ENCODE measurements around the gene MICAL2.
A peak's percentile ranks its signal among the peaks of the same experiment; 100 is the strongest.

MICAL2 gene

GRCh38 chr11:12119502-12119901 lies 9.1 kb downstream of the MICAL2 start:
- DNase-seq (ENCODE audit: low read depth, low spot score) = no peak
- no peak for TF ChIP-seq CTCF (IDR thresholded peaks at IDR 0.05; ENCODE audit: insufficient read depth, low read length, missing control alignments)
- CTCF ChIA-PET = interaction anchor here (0.9 to 1.7 kb wide), 6 partner anchors 15 to 162 kb away, joined by 3 to 7 read pairs (median 4); no protein-coding TSS in a partner anchor
- POLR2A ChIA-PET = interaction anchor here (1.3 to 1.5 kb wide), 2 partner anchors 33 to 81 kb away, joined by 3 read pairs; no protein-coding TSS in a partner anchor
- H3K4me3 ChIP-seq (ENCODE audit: low read depth, low read length) = no peak overlapping the region

- CTCF ChIA-PET = interaction anchor here (0.9 to 2.7 kb wide), 10 partner anchors 9 to 164 kb away, joined by 3 to 10 read pairs (median 6); partner anchors contain the start of gene MICAL2
- POLR2A ChIA-PET = interaction anchor here (1.0 to 1.5 kb wide), 4 partner anchors 16 to 80 kb away, joined by 3 read pairs; no protein-coding TSS in a partner anchor
- no peak overlapping the region for H3K4me3 ChIP-seq (ENCODE audit: low read depth, low read length)
- DNase-seq (ENCODE audit: low read depth, low spot score) = no peak
- TF ChIP-seq CTCF (IDR thresholded peaks at IDR 0.05; ENCODE audit: insufficient read depth, low read length, missing control alignments) = no peak
Measured at GRCh38 chr11:12120031-12121008, 9.9 kb downstream of the MICAL2 start.

GRCh38 chr11:12121011-12121410 lies 10.6 kb downstream of the MICAL2 start:
- H3K4me3 ChIP-seq (ENCODE audit: low read depth, low read length) = no peak overlapping the region
- no peak for DNase-seq (ENCODE audit: low read depth, low spot score)
- no peak for TF ChIP-seq CTCF (IDR thresholded peaks at IDR 0.05; ENCODE audit: insufficient read depth, low read length, missing control alignments)
- POLR2A ChIA-PET = interaction anchor here (1.0 to 1.1 kb wide), 2 partner anchors 15 to 62 kb away, joined by 3 to 4 read pairs; no protein-coding TSS in a partner anchor
- CTCF ChIA-PET = interaction anchor here (0.8 to 2.7 kb wide), 10 partner anchors 10 to 164 kb away, joined by 3 to 12 read pairs (median 6); partner anchors contain the start of gene MICAL2

GRCh38 chr11:12121517-12121916 lies 11.1 kb downstream of the MICAL2 start:
- no peak overlapping the region for H3K4me3 ChIP-seq (ENCODE audit: low read depth, low read length)
- POLR2A ChIA-PET = interaction anchor here (1.0 to 1.1 kb wide), 2 partner anchors 11 to 61 kb away, joined by 3 to 4 read pairs; partner anchors contain the start of gene MICAL2
- TF ChIP-seq CTCF (IDR thresholded peaks at IDR 0.05; ENCODE audit: insufficient read depth, low read length, missing control alignments) = no peak
- no peak for DNase-seq (ENCODE audit: low read depth, low spot score)
- CTCF ChIA-PET = interaction anchor here (0.8 to 2.7 kb wide), 9 partner anchors 10 to 161 kb away, joined by 3 to 12 read pairs (median 7); partner anchors contain the start of gene MICAL2

GRCh38 chr11:12122083-12122482 lies 11.7 kb downstream of the MICAL2 start:
- CTCF ChIA-PET = interaction anchor here (0.8 to 2.7 kb wide), 8 partner anchors 11 to 160 kb away, joined by 3 to 12 read pairs (median 8); partner anchors contain the start of gene MICAL2
- DNase-seq (ENCODE audit: low read depth, low spot score) = no peak
- peak; percentile 44 for TF ChIP-seq CTCF (IDR thresholded peaks at IDR 0.05; ENCODE audit: insufficient read depth, low read length, missing control alignments)
- H3K4me3 ChIP-seq (ENCODE audit: low read depth, low read length) = no peak overlapping the region
- POLR2A ChIA-PET = interaction anchor here (1.0 to 1.1 kb wide), 2 partner anchors 12 to 61 kb away, joined by 3 to 4 read pairs; partner anchors contain the start of gene MICAL2

All from AG04449 (cell line).